CD4-positive, CD25-positive, alpha-beta regulatory T cell (primary cell): ENCODE results near the gene TOM1. TPM values are rescaled to one million over a fixed set of nuclear protein-coding genes. Genes with fewer than 3 reads are reported as not detected.

Source experiments
- ATAC-seq, 2 donors: fragments of 150-1000 bp; cut with Tn5 transposase; one replicate each; pipeline ENCODE4 v1.10.0; 2021; ENCODE audit warnings: low read depth in 2 of 2, moderate number of reproducible peaks in 2 of 2, moderate library complexity in 1 of 2
- DNase-seq, 3 donors: peaks; one replicate each; pipeline versions ENCODE4 v3.0.0 to v3.0.0-alpha.2; 2012 to 2022; ENCODE audit warnings: mixed read lengths in 1 of 3
- H3K27ac ChIP-seq: one replicate; pipeline ENCODE4 v1.7.0; 2013; ENCODE audit warnings: mild to moderate bottlenecking, low read length; ENCODE audit not compliant: insufficient read depth, poor library complexity, severe bottlenecking
- H3K27me3 ChIP-seq: one replicate; pipeline ENCODE4 v1.7.0; 2013; ENCODE audit warnings: low read length; ENCODE audit not compliant: control insufficient read depth, insufficient read depth
- H3K36me3 ChIP-seq: one replicate; pipeline ENCODE4 v1.7.0; 2013; ENCODE audit warnings: mild to moderate bottlenecking, low read length, moderate library complexity; ENCODE audit not compliant: control insufficient read depth, insufficient read depth
- H3K4me1 ChIP-seq: 2 replicates; pipeline ENCODE4 v1.7.0; 2013; ENCODE audit warnings: mild to moderate bottlenecking, low read length; ENCODE audit not compliant: insufficient read depth, control insufficient read depth, poor library complexity, severe bottlenecking
- H3K4me3 ChIP-seq: one replicate; pipeline ENCODE4 v1.7.0; 2013; ENCODE audit warnings: low read depth, mild to moderate bottlenecking, low read length, moderate library complexity
- H3K9me3 ChIP-seq, 2 experiments: 1 replicate in 1 of 2; 2 replicates in 1 of 2; pipeline ENCODE4 v1.7.0; 2013; ENCODE audit warnings: low read length in 2 of 2, mild to moderate bottlenecking in 1 of 2, moderate library complexity in 1 of 2; ENCODE audit not compliant: control insufficient read depth in 2 of 2
- H3K27ac Mint-ChIP-seq, 3 donors: one replicate each; pipeline ENCODE4 v1.8.0; 2020 to 2022; ENCODE audit warnings: mild to moderate bottlenecking in 3 of 3, mixed read lengths in 3 of 3, moderate library complexity in 2 of 3
- H3K27me3 Mint-ChIP-seq: one replicate; pipeline ENCODE4 v1.8.0; 2022; ENCODE audit warnings: mild to moderate bottlenecking, mixed read lengths
- H3K36me3 Mint-ChIP-seq: one replicate; pipeline ENCODE4 v1.8.0; 2020; ENCODE audit warnings: mixed read lengths
- H3K4me1 Mint-ChIP-seq, 4 donors: one replicate each; pipeline ENCODE4 v1.8.0; 2020 to 2022; ENCODE audit warnings: mixed read lengths in 4 of 4, mild to moderate bottlenecking in 1 of 4
- H3K4me3 Mint-ChIP-seq, 4 donors: one replicate each; pipeline ENCODE4 v1.8.0; 2020 to 2022; ENCODE audit warnings: mild to moderate bottlenecking in 4 of 4, mixed read lengths in 4 of 4, moderate library complexity in 3 of 4
- H3K9me3 Mint-ChIP-seq, 7 donors: one replicate each; pipeline ENCODE4 v1.8.0; 2020 to 2022; ENCODE audit warnings: mixed read lengths in 7 of 7, mild to moderate bottlenecking in 3 of 7, moderate library complexity in 2 of 7
- polyA plus RNA-seq, 4 donors: library from polyadenylated mRNA; unstranded; fragments of 300-500 nt; fragmentation: Illumina TruSeq; gene quantifications; one replicate each; pipeline ENCODE4 v1.2.3, GENCODE V29; 2021
- total RNA-seq: library from RNA; stranded (reverse); gene quantifications from one replicate; pipeline ENCODE4 v1.2.3, GENCODE V29; 2022

TOM1 gene
- total RNA-seq: 194 TPM
- polyA plus RNA-seq: 10 to 100 TPM; 54.8 to 73.4 (median 64.9) TPM

GRCh38 chr22:35299673-35300499 lies at the start of gene TOM1:
TSS of gene TOM1 (plus strand) at chr22:35299894. CDS start at chr22:35299929, 35 bp downstream.
- H3K4me1 Mint-ChIP-seq: peaks cover 10 to 54% (median 26%) of the 10 kb centered on the region in 4 donors
- Histone ChIP-seq H3K27me3 (no peaks in the 10 kb centered on the region), H3K36me3 (peaks cover 11% of the 10 kb centered on the region), H3K4me3 (peak within 1 kb of the TSS; percentile 92), H3K9me3 (no peaks in the 10 kb centered on the region), H3K27ac (peak within 1 kb of the TSS; percentile 98), H3K4me1 (peaks cover 33% of the 10 kb centered on the region)
- no peaks in the 10 kb centered on the region for H3K27me3 Mint-ChIP-seq
- no peaks in the 10 kb centered on the region for H3K9me3 Mint-ChIP-seq
- peaks cover 9% of the 10 kb centered on the region for H3K36me3 Mint-ChIP-seq
- DNase-seq (peak; percentile 95 to 99 (median 99)), ATAC-seq (peak; percentile 93 to 94)
- H3K4me3 Mint-ChIP-seq: peak within 1 kb of the TSS; percentile 92 to 99 (median 96)
- H3K27ac Mint-ChIP-seq: peak within 1 kb of the TSS; percentile 98 to 99 (median 99)

GRCh38 chr22:35250156-35250555 lies 49.5 kb upstream of the TOM1 start:
- H3K9me3 ChIP-seq: no peaks in the 10 kb centered on the region
- no peak overlapping the region for H3K4me3 ChIP-seq
- H3K4me3 Mint-ChIP-seq: no peak overlapping the region
- peaks cover 14% of the 10 kb centered on the region for H3K27me3 Mint-ChIP-seq
- DNase-seq: no peak
- no peaks in the 10 kb centered on the region for H3K36me3 ChIP-seq
- H3K4me1 Mint-ChIP-seq: no peaks in the 10 kb centered on the region
- ATAC-seq: no peak
- H3K27ac Mint-ChIP-seq: no peak overlapping the region
- no peaks in the 10 kb centered on the region for H3K36me3 Mint-ChIP-seq
- H3K9me3 Mint-ChIP-seq: peaks cover 0 to 2% (median 0%) of the 10 kb centered on the region in 7 donors
- H3K27me3 ChIP-seq: no peaks in the 10 kb centered on the region
- H3K4me1 ChIP-seq: no peaks in the 10 kb centered on the region
- no peak overlapping the region for H3K27ac ChIP-seq

- H3K36me3 Mint-ChIP-seq: no peaks in the 10 kb centered on the region
- Histone ChIP-seq H3K4me1 (peaks cover 17% of the 10 kb centered on the region), H3K4me3 (no peak overlapping the region), H3K27ac (no peak overlapping the region), H3K27me3 (no peaks in the 10 kb centered on the region), H3K9me3 (no peaks in the 10 kb centered on the region), H3K36me3 (no peaks in the 10 kb centered on the region)
- H3K4me3 Mint-ChIP-seq: peak overlapping the region in 2 of 4 donors; percentile 63 to 79
- no peak for ATAC-seq
- H3K9me3 Mint-ChIP-seq: peaks cover 0 to 4% (median 0%) of the 10 kb centered on the region in 7 donors
- H3K27me3 Mint-ChIP-seq: peaks cover 14% of the 10 kb centered on the region
- no peak overlapping the region for H3K27ac Mint-ChIP-seq
- peaks cover 9 to 19% (median 15%) of the 10 kb centered on the region in 4 donors for H3K4me1 Mint-ChIP-seq
- no peak for DNase-seq
These were observed 45.7 kb upstream of the TOM1 start for GRCh38 chr22:35253946-35254345.

GRCh38 chr22:35257002-35257320 lies 42.7 kb upstream of the TOM1 start:
- peak overlapping the region; percentile 98 for H3K4me3 ChIP-seq
- no peak for ATAC-seq

GRCh38 chr22:35257321-35258190 lies 42.1 kb upstream of the TOM1 start, which contains the start of gene HMGXB4:
TSS of gene HMGXB4 (plus strand) at chr22:35257493. CDS start at chr22:35262391, 4,898 bp downstream.
- H3K4me1 Mint-ChIP-seq: peaks cover 16 to 35% (median 25%) of the 10 kb centered on the region in 4 donors
- peak within 1 kb of the TSS; percentile 92 for H3K27ac ChIP-seq
- H3K4me3 ChIP-seq: peak within 1 kb of the TSS; percentile 98
- no peaks in the 10 kb centered on the region for H3K27me3 ChIP-seq
- ATAC-seq (peak; percentile 89 to 90), DNase-seq (peak; percentile 78 to 93 (median 88))
- peaks cover 18% of the 10 kb centered on the region for H3K4me1 ChIP-seq
- peaks cover 9% of the 10 kb centered on the region for H3K27me3 Mint-ChIP-seq
- H3K36me3 Mint-ChIP-seq: peaks cover under 1% of the 10 kb centered on the region
- H3K4me3 Mint-ChIP-seq: peak within 1 kb of the TSS; percentile 94 to 98 (median 96)
- H3K9me3 ChIP-seq: no peaks in the 10 kb centered on the region
- peaks cover 6% of the 10 kb centered on the region for H3K36me3 ChIP-seq
- H3K27ac Mint-ChIP-seq: peak within 1 kb of the TSS; percentile 89 to 96 (median 93)
- peaks cover 0 to 4% (median 0%) of the 10 kb centered on the region in 7 donors for H3K9me3 Mint-ChIP-seq

More at GRCh38 chr22:35257002-35257320, 42.7 kb upstream of the TOM1 start:
- H3K9me3 Mint-ChIP-seq: peaks cover 0 to 4% (median 0%) of the 10 kb centered on the region in 7 donors
- no peaks in the 10 kb centered on the region for H3K36me3 Mint-ChIP-seq
- peaks cover 16 to 35% (median 25%) of the 10 kb centered on the region in 4 donors for H3K4me1 Mint-ChIP-seq
- no peak for DNase-seq
- peak overlapping the region; percentile 93 to 97 (median 96) for H3K4me3 Mint-ChIP-seq
- Histone ChIP-seq H3K27me3 (no peaks in the 10 kb centered on the region), H3K36me3 (no peaks in the 10 kb centered on the region), H3K27ac (peak overlapping the region; percentile 92), H3K9me3 (no peaks in the 10 kb centered on the region), H3K4me1 (peaks cover 18% of the 10 kb centered on the region)
- peak overlapping the region; percentile 89 to 96 (median 93) for H3K27ac Mint-ChIP-seq
- H3K27me3 Mint-ChIP-seq: peaks cover 14% of the 10 kb centered on the region

DNA sequence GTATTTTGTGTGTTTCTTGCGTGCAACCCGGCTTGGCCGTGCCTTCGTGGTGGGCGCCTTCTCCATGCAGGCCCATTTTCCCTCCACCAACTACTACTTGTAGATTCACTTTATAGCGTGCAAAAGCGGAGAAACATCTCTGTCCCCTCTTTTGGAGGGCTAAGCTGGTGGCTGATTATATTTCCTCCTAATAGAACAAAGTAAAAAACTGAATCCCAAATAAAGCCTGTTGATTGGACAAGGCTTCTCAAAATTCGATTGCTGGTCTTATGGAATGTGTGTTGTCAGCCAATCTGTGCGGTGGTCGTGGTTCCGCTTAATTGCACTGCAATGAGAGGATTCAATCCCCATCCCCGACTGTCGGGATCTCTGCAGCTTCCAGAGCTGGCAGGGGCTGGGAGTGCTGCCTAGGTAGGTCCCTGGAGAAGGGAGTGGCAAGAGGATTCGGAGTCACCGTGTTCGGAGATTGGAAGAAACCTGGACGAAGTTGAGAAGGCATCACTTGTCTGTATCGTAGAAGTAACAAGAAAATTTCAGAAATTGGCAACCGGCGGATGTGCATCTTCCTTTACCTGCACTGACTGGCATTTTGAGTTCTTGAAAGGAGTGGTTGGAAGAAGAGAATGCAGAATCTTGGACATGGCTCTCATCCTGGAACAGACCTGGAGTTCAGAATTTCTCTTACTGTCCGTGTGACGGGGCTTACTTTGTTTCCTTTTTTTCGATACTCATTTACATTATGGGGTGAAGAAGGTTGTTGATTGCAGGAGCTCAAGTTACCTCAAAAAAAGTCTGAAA lies 41.3 kb upstream of the TOM1 start:
- DNase-seq (peak in 1 of 3 donors; percentile 34), ATAC-seq (no peak)
- H3K27me3 Mint-ChIP-seq: peaks cover 9% of the 10 kb centered on the region
- H3K27ac Mint-ChIP-seq: peak overlapping the region; percentile 88 to 93 (median 90)
- peaks cover 0 to 4% (median 0%) of the 10 kb centered on the region in 7 donors for H3K9me3 Mint-ChIP-seq
- peaks cover 5% of the 10 kb centered on the region for H3K36me3 Mint-ChIP-seq
- Histone ChIP-seq H3K27me3 (no peaks in the 10 kb centered on the region), H3K4me3 (peak overlapping the region; percentile 86), H3K27ac (peak overlapping the region; percentile 92), H3K36me3 (peaks cover 12% of the 10 kb centered on the region), H3K9me3 (no peaks in the 10 kb centered on the region), H3K4me1 (peaks cover 18% of the 10 kb centered on the region)
- peaks cover 16 to 35% (median 25%) of the 10 kb centered on the region in 4 donors for H3K4me1 Mint-ChIP-seq
- H3K4me3 Mint-ChIP-seq: peak overlapping the region; percentile 93 to 98 (median 96)

DNA sequence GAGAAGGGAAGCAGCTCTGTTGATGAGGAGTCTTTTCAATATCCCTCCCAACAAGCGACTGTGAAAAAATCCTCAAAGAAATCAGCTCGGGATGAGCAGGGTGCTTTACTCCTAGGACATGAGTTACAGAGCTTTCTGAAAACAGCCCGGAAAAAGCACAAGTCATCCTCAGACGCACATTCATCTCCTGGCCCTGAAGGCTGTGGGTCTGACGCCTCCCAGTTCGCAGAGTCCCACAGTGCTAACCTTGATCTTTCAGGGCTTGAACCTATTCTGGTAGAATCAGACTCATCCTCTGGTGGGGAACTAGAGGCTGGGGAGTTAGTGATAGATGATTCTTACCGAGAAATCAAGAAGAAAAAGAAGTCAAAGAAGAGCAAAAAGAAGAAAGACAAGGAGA lies 34.7 kb upstream of the TOM1 start:
- H3K4me3 ChIP-seq: no peak overlapping the region
- no peak for ATAC-seq
- H3K36me3 ChIP-seq: peaks cover 64% of the 10 kb centered on the region
- DNase-seq: no peak
- H3K27me3 Mint-ChIP-seq: no peaks in the 10 kb centered on the region
- no peaks in the 10 kb centered on the region for H3K4me1 ChIP-seq
- no peaks in the 10 kb centered on the region for H3K9me3 ChIP-seq
- H3K27ac ChIP-seq: no peak overlapping the region
- peaks cover 0 to 40% (median 20%) of the 10 kb centered on the region in 4 donors for H3K4me1 Mint-ChIP-seq
- H3K4me3 Mint-ChIP-seq: no peak overlapping the region
- peaks cover 48% of the 10 kb centered on the region for H3K36me3 Mint-ChIP-seq
- H3K27me3 ChIP-seq: no peaks in the 10 kb centered on the region
- peak overlapping the region in 1 of 3 donors; percentile 53 for H3K27ac Mint-ChIP-seq
- H3K9me3 Mint-ChIP-seq: no peaks in the 10 kb centered on the region
